GM13976 (cell line): ENCODE data around the gene PON1.

Experiments used
- DNase-seq: peaks from one replicate; pipeline ENCODE4 v3.0.0; 2012; ENCODE audit warnings: low spot score
- in situ Hi-C: fragments of 300-500 bp; cut with MboI; formaldehyde crosslinking; loops from one replicate; pipeline ENCODE4 v1.12.0; 2022; ENCODE audit warnings: low sequenced_read_pairs, mixed read lengths, inconsistent platforms; ENCODE audit not compliant: unreplicated experiment
- TF ChIP-seq, protein P1 (sequence below): IDR thresholded peaks from 2 replicates; pipeline ENCODE4 v1.5.1; 2012; ENCODE audit warnings: borderline replicate concordance, mild to moderate bottlenecking; ENCODE audit not compliant: insufficient read depth; ENCODE audit errors: extremely low read depth, missing control alignments, control extremely low read depth

The PON1 gene

GRCh38 chr7:95324431-95324830 is at the start of gene PON1:
Gene PON1 (minus strand): TSS chr7:95324532. CDS start chr7:95324475, 57 bp downstream.
- TF ChIP-seq, protein P1, sequence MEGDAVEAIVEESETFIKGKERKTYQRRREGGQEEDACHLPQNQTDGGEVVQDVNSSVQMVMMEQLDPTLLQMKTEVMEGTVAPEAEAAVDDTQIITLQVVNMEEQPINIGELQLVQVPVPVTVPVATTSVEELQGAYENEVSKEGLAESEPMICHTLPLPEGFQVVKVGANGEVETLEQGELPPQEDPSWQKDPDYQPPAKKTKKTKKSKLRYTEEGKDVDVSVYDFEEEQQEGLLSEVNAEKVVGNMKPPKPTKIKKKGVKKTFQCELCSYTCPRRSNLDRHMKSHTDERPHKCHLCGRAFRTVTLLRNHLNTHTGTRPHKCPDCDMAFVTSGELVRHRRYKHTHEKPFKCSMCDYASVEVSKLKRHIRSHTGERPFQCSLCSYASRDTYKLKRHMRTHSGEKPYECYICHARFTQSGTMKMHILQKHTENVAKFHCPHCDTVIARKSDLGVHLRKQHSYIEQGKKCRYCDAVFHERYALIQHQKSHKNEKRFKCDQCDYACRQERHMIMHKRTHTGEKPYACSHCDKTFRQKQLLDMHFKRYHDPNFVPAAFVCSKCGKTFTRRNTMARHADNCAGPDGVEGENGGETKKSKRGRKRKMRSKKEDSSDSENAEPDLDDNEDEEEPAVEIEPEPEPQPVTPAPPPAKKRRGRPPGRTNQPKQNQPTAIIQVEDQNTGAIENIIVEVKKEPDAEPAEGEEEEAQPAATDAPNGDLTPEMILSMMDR = no peak
- in situ Hi-C loops = no loop called here
- DNase-seq = no peak

GRCh38 chr7:95373323-95373722 is 49.0 kb upstream of the PON1 start:
- TF ChIP-seq, protein P1 = no peak
- in situ Hi-C loops = no loop called here
- DNase-seq = no peak

GRCh38 chr7:95368235-95368634 is 43.9 kb upstream of the PON1 start:
- TF ChIP-seq, protein P1 = no peak
- in situ Hi-C loops = no loop called here
- no peak for DNase-seq

- in situ Hi-C loops = no loop called here
- DNase-seq = no peak
- TF ChIP-seq, protein P1 = no peak
These were observed 43.3 kb upstream of the PON1 start for GRCh38 chr7:95367606-95368005.

DNA sequence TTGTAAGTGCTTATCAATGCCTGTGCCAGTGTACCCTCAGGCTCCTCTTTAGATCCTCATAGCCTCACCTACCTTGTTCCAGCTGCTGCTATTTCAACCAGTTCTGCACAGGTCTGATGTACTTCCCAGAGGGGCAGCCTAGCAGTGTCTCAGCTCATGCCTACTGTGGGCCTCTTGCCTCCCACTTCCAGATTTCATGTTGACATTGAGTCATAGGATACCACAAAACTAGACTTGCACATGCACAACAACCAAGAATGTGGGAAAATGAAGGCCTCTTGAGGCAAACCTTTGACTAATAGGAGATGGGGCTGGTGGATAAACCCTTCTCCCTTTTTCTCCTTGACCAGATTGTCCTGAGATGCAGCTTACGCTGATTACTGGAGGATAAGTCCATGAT is 40.8 kb upstream of the PON1 start:
- in situ Hi-C loops = no loop called here
- TF ChIP-seq, protein P1 = no peak
- DNase-seq = no peak

- in situ Hi-C loops = no loop called here
- DNase-seq = no peak
- TF ChIP-seq, protein P1 = no peak
These were observed 33.3 kb upstream of the PON1 start for GRCh38 chr7:95357623-95358022.
